HG02870 (cell line): Measurements from ENCODE around the gene MTHFD1.

Experiments used
- ATAC-seq: cut with Tn5 transposase; IDR thresholded peaks from one replicate; pipeline ENCODE4 v1.9.1; 2021; ENCODE audit warnings: mild to moderate bottlenecking, moderate library complexity; ENCODE audit not compliant: unreplicated experiment

The MTHFD1 gene

DNA sequence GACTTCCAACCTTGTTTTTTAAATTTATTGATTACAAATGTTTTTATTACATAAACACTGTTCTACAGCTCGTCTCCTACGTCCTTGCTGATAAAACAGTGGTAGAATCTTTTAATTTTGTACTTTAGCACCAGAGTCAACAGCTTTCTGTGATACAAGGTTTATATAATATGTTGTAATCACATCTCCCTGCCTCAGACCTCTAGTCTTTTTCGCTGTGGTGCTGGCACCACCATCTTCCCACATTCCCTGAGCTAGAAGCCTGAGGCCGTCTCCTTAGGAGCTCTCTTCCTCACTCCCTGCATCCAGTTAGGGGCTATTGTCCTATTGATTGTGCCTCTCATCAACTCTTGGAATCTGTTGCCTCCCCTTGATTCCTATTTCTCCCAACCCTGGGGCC, 17.1 kb downstream of the MTHFD1 start:
- ATAC-seq, result no peak

DNA sequence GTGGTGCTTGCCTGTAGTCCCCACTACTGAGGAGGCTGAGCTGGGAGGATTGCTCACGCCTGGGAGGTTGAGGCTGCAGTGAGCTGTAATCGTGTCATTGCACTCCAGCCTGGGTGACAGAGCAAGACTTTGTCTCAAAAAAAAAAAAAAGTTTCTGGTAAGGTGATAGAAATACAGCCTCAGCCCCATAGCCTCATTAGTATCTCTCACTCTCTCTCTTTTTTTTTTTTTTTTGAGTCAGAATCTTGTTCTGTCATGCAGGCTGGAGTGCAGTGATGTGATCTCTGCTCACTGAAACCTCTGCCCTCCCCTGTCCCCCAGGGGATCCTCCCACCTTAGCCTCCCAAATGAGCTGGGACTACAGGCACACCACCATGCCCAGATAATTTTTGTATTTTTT, 19.2 kb downstream of the MTHFD1 start:
- peak; percentile 49 for ATAC-seq

DNA sequence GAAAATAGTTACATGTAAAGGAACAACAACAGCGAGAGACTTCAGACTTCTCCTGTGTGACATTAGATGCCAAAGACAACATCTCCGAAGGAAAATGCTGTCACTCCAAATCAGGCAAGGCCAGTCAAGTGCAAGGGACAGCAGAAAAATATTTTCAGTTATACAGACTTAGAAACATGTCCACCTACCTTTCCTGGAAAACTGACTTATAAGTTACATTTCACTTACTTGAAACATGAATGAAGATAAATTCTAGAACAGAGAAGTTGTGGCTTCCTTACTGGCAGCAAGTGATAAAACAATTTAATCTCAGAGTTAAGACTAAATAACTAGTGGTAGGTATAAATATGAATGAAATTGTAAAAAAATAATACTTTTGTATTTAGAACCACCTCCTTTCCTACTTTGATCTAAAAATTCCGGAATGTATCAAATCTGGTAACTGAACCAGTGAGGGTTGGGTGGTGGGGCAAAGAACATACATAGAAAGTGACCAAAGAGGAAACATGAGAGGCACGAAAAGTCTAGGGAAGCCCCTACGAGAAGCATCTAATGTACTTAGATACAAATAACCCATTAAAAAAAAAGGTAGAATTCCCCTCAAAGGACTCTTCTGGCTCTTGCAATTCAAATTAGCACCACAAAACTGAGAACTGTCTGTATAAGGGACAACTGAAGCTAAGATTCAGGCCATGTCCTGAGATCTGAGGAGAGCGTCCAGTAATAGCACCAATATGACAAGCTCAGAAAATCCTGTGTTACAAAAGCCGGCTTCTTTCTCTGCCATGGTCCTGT, 21.2 kb downstream of the MTHFD1 start:
- peak; percentile 51 for ATAC-seq

DNA sequence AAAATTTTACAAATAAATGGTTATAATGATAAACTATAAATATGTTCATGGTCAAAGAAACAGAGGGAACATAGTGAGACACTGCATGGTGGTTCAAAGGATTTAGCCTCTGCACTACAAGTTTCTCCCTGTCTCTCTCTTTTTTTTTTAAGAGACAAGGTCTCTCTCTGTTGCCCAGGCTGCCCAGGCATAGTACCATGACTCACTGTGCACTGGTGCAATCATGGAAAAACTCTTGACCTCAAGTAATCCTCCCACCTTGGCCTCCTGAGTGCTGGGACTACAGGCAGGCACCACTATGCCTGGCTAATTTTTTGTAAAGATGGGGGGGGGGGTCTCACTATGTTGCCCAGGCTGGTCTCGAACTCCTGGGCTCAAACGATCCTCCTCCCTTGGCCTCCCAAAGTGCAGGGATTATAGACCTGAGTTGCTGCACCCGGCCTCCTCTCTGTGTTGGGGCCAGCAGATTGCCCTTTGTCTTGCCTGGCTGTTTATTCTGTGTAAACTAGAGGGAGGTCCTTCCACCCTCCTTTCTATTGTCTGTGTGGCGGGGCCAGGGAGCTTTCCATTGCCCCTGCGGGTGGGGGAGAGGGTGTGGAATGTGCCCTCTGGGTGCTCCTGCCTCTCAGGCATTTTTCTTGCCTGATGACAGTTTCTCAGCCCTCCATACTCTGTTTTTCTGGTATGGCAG, 22.1 kb downstream of the MTHFD1 start:
- no peak for ATAC-seq

DNA sequence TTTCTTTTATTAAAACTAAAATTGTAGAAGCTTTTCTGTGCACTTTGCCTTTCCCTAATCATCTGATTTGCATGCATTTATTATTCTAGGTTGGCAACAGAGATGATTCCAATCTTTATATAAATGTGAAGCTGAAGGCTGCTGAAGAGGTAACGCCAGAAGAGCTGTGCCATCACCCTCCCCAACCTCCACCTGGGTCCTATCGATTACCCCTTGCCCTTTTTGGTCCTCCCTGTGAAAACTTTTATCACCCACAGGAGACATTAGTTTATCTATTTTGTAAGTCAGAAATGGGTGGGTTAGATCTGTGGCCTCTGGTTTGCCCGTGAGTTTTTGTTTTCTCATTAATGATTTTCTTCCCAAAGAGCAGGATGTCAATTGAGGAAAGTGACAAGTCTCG, 22.8 kb downstream of the MTHFD1 start:
- no peak for ATAC-seq

DNA sequence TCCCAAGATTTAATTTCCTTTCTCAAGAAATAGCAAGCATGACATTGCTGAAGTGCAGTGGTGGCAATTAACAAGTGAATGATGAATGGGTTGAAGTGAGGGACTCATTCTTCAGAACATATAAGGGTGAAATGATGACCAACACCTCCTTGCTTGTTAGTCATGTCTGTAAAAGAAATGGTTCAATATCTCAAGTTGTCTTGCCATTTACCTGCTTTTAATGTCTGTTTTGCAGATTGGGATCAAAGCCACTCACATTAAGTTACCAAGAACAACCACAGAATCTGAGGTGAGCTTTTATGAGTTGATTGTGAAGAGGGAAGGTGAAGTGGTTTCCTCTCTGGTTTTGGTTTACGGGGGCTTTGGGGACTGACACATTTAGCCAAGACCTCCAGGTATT, 24.1 kb downstream of the MTHFD1 start:
- ATAC-seq, result no peak

DNA sequence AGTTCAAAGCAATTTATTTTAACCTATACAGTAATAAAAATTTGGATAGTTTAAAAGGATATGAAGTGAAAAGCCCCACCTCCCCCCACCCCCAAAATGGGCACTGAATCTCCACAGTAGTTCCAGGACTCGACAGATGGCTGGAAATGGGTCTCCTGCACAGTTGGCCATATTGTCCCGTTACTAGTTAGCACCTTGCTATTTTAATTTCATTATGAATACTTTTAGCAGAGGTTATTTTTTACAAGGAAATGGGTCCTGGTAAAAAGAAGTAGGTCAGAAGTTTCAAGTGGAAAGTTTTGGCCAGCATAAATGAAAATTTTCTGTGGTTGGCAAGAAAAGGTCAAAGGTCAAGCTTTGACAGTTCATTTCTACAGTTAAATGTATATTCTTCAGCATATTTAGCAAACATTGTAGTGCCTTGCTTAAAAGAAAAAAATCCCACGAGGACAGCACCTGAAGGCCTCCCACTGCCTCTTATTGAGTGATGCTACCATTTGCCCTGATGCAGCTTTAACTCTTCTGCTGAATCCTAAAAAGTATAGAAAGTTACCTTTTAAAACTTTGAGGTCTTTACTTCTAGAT, 28.3 kb downstream of the MTHFD1 start:
- ATAC-seq, result no peak

DNA sequence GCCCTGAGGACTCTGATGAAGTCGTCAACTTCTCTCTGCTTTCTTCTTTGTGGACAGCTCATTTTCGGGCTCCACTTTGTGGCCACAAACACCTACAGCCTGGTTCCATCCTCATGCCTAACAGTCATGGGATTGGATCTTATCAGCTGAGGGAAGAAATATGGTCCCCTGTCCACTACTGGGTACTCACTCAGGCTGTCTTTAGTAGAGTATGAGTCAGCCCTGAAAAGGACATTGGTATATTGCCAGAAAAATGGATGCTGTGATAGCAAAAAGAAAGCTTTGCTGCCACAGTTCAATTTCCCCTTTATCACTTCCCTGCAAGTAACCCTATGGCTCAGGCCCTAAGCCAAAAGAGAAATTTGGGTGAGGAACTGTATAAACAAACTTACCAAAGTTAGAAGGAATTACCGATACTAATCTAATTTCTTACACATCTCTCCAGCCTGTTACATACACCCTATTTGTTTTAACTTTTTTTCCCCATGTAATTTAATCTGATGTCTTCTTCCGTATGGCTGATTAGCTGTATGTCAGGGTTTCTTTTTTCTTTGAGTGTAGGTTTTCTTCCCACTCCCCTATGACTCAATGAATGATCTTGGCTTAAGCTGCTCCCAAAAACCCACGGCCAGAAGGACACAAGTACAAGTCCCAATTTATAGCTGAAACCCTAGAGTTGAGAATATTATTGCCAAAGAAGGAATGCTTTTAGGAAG, 29.1 kb downstream of the MTHFD1 start:
- ATAC-seq, result no peak

DNA sequence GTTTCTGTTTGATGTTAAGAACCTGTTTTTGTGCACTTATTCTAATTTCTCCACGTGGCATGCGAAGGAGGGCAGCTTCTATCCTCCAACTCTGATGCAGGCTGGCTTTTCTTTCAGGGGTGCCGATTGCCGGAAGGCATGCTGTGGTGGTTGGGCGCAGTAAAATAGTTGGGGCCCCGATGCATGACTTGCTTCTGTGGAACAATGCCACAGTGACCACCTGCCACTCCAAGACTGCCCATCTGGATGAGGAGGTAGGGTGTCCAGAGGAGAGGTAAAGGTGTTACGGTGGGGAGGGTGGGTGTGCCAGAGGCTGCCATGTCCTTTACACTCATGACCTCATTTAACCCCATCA, 29.6 kb downstream of the MTHFD1 start:
- no peak for ATAC-seq

DNA sequence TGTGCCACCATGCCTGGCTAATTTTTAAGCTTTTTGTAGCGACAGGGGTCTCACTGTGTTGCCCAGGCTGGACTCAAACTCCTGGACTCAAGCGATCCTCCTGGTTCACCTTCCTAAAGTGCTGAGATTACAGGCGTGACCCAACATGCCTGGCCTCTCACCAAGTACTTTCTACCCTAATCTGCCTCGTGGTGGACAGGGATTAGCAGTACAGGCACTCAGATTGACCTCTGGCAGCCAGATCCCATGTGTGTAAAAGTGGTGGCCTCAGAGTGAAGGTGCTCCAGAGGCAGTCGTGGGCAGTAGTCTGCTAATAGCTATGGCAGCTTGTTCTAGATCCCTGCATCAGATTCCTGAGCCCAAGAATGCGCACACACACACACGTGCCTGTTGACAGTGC, 30.9 kb downstream of the MTHFD1 start:
- ATAC-seq, result no peak

DNA sequence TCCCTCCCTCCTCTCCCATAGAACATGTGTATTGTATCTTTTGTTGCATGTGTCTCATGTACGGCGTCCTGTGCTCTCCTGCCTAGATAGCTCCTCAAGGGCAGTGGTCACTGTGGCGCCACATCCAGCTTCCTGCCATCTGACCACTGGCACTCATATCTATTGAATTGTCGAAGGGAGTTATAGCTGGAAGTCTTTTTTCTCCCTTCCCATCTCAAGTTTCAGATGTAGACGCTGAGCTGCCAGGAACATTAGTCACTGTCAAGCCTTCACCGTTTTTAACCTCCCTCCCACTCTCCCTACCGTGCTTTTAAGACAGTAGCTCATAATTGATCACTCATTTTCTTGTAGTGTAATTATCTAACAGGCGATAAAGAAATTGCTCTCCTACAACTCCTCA, 33.0 kb downstream of the MTHFD1 start:
- ATAC-seq, result no peak

DNA sequence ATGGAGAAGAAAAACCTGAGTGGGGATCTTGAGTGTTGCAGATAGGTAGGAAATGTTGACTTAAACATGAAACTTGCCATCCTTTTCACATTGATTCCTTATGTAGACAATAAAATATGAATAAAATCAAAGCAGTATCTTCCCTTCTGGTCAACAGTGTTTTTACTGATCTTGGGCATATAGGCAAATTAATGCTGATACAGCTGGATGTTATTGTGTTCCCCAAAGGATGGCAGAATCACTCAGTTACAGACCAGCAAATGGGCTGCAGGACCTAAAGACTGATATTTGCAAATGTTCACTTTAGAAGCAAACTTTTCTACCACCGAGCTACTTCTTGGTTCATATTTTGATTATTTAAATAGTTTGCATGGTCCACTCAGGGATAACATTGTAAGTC, 33.9 kb downstream of the MTHFD1 start:
- ATAC-seq, result no peak

DNA sequence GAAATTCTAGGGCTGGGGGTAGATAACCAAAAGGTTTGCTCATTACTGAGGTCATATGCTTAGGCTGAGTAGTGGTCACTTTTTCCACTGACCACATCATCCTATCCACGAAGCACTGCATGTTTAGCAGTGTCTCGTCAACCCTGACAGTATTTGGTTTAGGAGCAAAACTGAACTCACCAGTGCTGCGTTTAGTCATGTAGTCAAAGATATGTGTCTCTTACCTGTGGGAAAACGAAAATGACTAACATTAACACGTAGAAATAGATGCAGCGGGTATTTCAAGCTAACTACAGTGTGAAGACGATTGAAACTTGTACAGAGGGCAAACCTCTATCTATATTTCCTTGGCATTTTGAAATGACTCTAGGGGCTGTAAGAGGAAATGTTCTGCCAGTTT, 34.6 kb downstream of the MTHFD1 start:
- peak; percentile 75 for ATAC-seq

DNA sequence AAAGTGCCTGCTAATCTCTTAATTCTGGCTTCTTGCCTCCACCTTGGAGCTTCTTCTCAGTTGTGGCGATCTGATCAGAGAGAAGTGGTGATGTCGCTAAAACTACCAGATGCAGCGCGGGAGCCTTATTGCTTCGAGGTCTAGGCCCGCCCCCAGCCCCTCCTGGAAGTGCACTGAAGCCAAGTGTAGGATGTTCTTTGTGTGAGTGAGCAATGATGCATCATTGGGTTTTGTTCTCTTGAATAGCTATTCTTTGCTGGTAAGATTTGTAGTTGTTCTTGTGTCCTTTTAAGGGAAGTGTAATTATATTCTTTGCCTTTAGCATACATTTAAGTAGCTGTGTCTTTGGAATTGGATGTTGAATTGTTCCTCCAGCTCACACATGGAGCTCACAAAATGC, 35.8 kb downstream of the MTHFD1 start:
- ATAC-seq, result no peak

DNA sequence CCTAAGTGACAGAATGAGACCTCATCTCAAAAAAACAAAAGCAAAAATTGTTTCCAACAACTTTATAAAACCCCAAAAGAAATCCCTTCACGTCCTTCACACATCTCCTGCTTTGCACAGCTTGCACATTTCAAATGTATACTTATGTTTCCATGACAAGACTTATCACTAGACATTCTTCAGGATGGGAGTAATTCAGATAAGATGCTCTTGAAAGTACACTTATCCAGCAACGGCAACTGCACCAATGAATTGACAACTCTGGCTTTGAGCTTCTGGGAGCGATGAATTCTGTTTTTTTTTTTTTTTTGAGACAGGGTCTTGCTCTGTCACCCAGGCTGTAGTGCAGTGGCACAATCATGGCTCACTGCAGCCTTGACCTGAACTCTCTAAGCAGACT, 46.4 kb downstream of the MTHFD1 start:
- ATAC-seq, result no peak

DNA sequence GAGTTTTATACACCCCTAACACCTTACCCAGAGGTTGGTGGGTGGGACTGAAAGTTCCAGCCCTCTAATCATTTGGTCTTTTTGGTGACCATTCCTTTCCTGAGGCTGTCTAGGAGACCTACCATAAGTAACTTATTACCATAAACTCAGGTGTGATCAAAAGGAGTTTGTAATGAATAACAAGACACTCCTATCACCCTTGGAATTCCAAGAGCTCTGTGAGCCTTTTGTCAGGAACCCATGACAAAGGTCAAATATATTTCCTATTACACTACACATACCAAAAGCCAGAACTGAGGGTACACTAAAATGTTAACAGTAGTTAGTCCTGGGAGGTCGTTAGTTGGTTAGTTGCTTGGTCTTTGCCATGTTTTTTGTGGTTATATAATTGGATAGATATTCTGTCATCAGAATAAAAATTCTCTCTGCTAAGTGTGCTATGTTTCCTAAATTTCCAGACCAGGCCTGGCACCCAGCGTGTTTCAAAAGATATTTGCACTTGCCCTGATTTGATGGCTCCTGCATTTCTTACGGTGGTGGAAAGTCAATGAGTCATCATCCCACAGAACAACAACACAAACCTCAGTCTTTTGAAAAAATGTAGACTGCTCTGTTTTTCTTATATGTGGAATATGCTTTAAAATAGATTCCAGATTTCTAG, 50.2 kb downstream of the MTHFD1 start:
- no peak for ATAC-seq

DNA sequence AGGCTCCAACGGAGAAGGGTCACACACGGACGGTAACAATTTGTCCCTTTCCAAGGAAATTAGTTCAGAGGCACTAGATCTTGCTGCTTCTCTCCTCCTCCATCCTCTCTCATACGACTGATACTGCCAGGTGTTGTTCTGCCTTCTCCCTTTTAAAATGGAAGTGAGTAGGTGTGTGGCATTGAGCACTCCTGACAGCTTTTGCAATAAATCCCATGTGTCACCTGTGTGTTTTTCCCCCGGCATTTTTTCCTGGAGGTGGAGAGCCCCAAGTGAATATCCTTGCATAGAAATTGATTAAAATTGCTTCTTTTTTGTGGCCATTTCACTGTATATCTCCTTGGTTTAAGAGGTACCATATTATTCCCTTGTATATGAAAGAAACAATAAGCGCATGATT, 51.0 kb downstream of the MTHFD1 start:
- no peak for ATAC-seq

DNA sequence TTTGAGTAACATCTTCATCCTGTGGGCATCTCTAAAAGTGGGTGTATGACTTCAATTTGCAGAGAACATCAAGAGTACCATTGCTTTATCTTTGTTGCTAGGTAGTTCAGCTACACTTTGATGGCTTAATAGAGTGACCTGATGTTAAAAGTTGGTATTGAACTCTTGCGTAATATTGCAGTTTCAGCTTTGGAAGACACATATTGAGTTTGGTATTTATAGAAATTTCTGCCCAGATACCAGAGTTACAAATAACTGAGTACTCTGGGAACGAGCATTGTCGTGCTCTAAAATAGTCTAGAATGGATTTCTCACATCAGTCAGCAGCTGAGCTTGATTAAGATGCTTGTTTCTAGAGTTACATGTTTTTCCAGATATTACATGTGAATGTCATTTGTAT, 52.3 kb downstream of the MTHFD1 start:
- no peak for ATAC-seq

DNA sequence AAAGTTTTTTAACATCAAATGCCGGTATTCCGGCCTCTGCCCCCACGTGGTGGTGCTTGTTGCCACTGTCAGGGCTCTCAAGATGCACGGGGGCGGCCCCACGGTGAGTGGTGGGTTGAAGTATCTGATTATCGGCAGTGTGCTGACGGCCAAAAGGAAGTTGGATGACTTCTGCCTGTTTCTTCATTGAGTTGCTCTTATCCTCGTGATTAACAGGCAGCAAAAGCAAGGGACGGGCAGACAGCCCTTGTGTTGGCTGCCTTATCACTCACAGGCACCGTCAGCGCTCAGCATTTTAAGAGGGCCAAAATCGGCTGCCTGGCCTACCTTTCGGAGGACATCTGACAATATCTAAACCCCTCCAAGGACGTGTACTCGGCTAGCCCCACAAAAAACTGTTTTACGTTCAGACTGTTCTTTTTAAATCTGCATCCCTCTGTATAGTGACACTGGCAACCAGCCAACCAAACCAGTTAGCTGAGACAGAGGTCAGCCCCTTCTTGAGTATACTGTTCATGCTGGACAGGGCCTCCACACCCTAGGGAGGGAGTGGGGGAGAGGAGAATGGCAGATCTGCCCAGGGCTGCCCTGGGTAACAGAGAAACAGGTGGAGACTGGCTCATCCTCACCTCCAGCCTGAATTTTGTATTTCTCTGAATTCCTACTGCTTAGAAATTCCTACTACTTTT, 54.3 kb downstream of the MTHFD1 start:
- no peak for ATAC-seq

DNA sequence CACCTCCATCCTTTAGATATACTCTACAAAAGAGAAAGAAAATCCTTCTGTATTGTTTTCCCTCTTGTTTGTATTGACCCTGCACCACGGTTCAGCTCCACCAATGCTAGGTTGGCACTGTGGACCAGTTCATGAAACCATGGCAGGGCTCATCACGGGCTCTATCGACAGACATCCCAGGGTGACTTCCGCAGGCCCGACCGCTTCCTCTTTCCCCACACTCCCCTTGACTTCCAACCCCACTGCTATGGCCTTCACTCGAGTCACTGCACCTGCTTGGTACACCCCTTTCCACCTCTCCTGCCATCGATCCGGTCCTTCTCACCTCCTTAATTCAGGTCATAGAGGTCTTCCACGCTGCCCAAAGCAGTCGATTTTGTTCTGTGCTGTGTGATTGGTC, 56.0 kb downstream of the MTHFD1 start:
- no peak for ATAC-seq
